ENCODE data around the gene SPTBN1. TPM values are rescaled to one million over a fixed set of nuclear protein-coding genes. Genes with fewer than 3 reads are reported as not detected.

SPTBN1 gene
- total RNA-seq, 1 experiment from 2014 or later, result 171 TPM

- CTCF ChIA-PET, result no interaction called here
- POLR2A ChIA-PET, result interaction anchor here (0.7 to 12.1 kb wide), 10 partner anchors 8 to 587 kb away, joined by 3 to 427 read pairs (median 22); partner anchors contain the start of gene PSME4
- peaks cover 28% of the 10 kb centered on the region for H3K4me1 Mint-ChIP-seq (ENCODE audit: insufficient read depth, unreplicated experiment)
- intact Hi-C loops (cut with micrococcal nuclease), result no loop called here
- DNase-seq (ENCODE audit: unreplicated experiment), result peak; percentile 37
- H3K36me3 Mint-ChIP-seq (ENCODE audit: insufficient read depth, unreplicated experiment), result peaks cover under 1% of the 10 kb centered on the region
- H3K27me3 Mint-ChIP-seq (ENCODE audit: insufficient read depth, unreplicated experiment), result no peaks in the 10 kb centered on the region
- TF ChIP-seq CTCF (IDR thresholded peaks at IDR 0.05; ENCODE audit: unreplicated experiment), result no peak
- peak overlapping the region; percentile 87 for H3K4me3 Mint-ChIP-seq (ENCODE audit: unreplicated experiment)
- no peaks in the 10 kb centered on the region for H3K9me3 Mint-ChIP-seq (ENCODE audit: unreplicated experiment)
- H3K27ac Mint-ChIP-seq (ENCODE audit: low read depth, unreplicated experiment), result peak overlapping the region; percentile 96
- no TSS peak for BruUV-seq (replicated peaks)
Observed at GRCh38 chr2:54556621-54557121, 100.5 kb downstream of the SPTBN1 start.

- no peak for TF ChIP-seq CTCF (IDR thresholded peaks at IDR 0.05; ENCODE audit: unreplicated experiment)
- Mint-ChIP-seq H3K27me3 (ENCODE audit: insufficient read depth, unreplicated experiment) (no peaks in the 10 kb centered on the region), H3K9me3 (ENCODE audit: unreplicated experiment) (no peaks in the 10 kb centered on the region), H3K36me3 (ENCODE audit: insufficient read depth, unreplicated experiment) (peaks cover 5% of the 10 kb centered on the region), H3K4me1 (ENCODE audit: insufficient read depth, unreplicated experiment) (peaks cover 34% of the 10 kb centered on the region), H3K4me3 (ENCODE audit: unreplicated experiment) (peak overlapping the region; percentile 87), H3K27ac (ENCODE audit: low read depth, unreplicated experiment) (peak overlapping the region; percentile 96)
- DNase-seq (ENCODE audit: unreplicated experiment), result no peak
- BruUV-seq (replicated peaks), result TSS peak; percentile 10
- ChIA-PET CTCF (no interaction called here), POLR2A (interaction anchor here (0.7 to 12.1 kb wide), 12 partner anchors 9 to 587 kb away, joined by 3 to 427 read pairs (median 6); partner anchors contain the start of gene PSME4)
- intact Hi-C loops (cut with micrococcal nuclease), result no loop called here
Observed at GRCh38 chr2:54557211-54557600, 101.1 kb downstream of the SPTBN1 start.

GRCh38 chr2:54557601-54558187 is 101.6 kb downstream of the SPTBN1 start:
- Mint-ChIP-seq H3K27me3 (ENCODE audit: insufficient read depth, unreplicated experiment) (no peaks in the 10 kb centered on the region), H3K36me3 (ENCODE audit: insufficient read depth, unreplicated experiment) (peaks cover 9% of the 10 kb centered on the region), H3K9me3 (ENCODE audit: unreplicated experiment) (no peaks in the 10 kb centered on the region), H3K4me3 (ENCODE audit: unreplicated experiment) (peak overlapping the region; percentile 87), H3K27ac (ENCODE audit: low read depth, unreplicated experiment) (peak overlapping the region; percentile 96), H3K4me1 (ENCODE audit: insufficient read depth, unreplicated experiment) (peaks cover 36% of the 10 kb centered on the region)
- DNase-seq (ENCODE audit: unreplicated experiment), result peak; percentile 69
- no TSS peak for BruUV-seq (replicated peaks)
- CTCF ChIA-PET, result interaction anchor here (0.9 to 3.7 kb wide), 6 partner anchors 12 to 62 kb away, joined by 3 to 32 read pairs (median 8); no protein-coding TSS in a partner anchor
- POLR2A ChIA-PET, result interaction anchor here (0.6 to 12.1 kb wide), 35 partner anchors 9 to 716 kb away, joined by 3 to 427 read pairs (median 4); partner anchors contain the start of genes EML6, PSME4 and RTN4
- no peak for TF ChIP-seq CTCF (IDR thresholded peaks at IDR 0.05; ENCODE audit: unreplicated experiment)
- intact Hi-C loops (cut with micrococcal nuclease), result loop anchor here (1.0 to 2.0 kb wide), 2 partner anchors 43 to 57 kb away; no protein-coding TSS in a partner anchor

- H3K36me3 Mint-ChIP-seq (ENCODE audit: insufficient read depth, unreplicated experiment), result peaks cover 9% of the 10 kb centered on the region
- ChIA-PET POLR2A (interaction anchor here (0.6 to 12.1 kb wide), 42 partner anchors 9 to 858 kb away, joined by 3 to 427 read pairs (median 4); partner anchors contain the start of genes ACYP2, EML6, PSME4 and RTN4), CTCF (interaction anchor here (0.5 to 3.7 kb wide), 15 partner anchors 9 to 568 kb away, joined by 3 to 32 read pairs (median 4); no protein-coding TSS in a partner anchor)
- no peaks in the 10 kb centered on the region for H3K9me3 Mint-ChIP-seq (ENCODE audit: unreplicated experiment)
- peak overlapping the region; percentile 87 for H3K4me3 Mint-ChIP-seq (ENCODE audit: unreplicated experiment)
- BruUV-seq (replicated peaks), result TSS peak; percentile 45
- H3K27me3 Mint-ChIP-seq (ENCODE audit: insufficient read depth, unreplicated experiment), result no peaks in the 10 kb centered on the region
- H3K4me1 Mint-ChIP-seq (ENCODE audit: insufficient read depth, unreplicated experiment), result peaks cover 42% of the 10 kb centered on the region
- no peak for TF ChIP-seq CTCF (IDR thresholded peaks at IDR 0.05; ENCODE audit: unreplicated experiment)
- peak overlapping the region; percentile 96 for H3K27ac Mint-ChIP-seq (ENCODE audit: low read depth, unreplicated experiment)
- intact Hi-C loops (cut with micrococcal nuclease), result loop anchor here (1.0 to 2.0 kb wide), 3 partner anchors 25 to 56 kb away; no protein-coding TSS in a partner anchor
- peak; percentile 85 for DNase-seq (ENCODE audit: unreplicated experiment)
Observed at GRCh38 chr2:54558188-54559005, 102.3 kb downstream of the SPTBN1 start.
